BJ (cell line): ENCODE data around the gene MEF2C. TPM values are rescaled to one million over a fixed set of nuclear protein-coding genes. Genes with fewer than 3 reads are reported as not detected.

ENCODE experiments used
- CTCF ChIA-PET: fragments of 350-600 bp; formaldehyde crosslinking; extraction: SDS; loops from one replicate; lab custom pipeline; 2021; ENCODE audit warnings: antibody characterized with exemption, inconsistent platforms; lab: Yijun Ruan, JAX
- POLR2A ChIA-PET: fragments of 300-600 bp; sonication (Branson Sonifier 250); formaldehyde crosslinking; extraction: SDS; loops from one replicate; lab custom pipeline; 2021; ENCODE audit warnings: antibody characterized with exemption; lab: Charles Lee
- DNase-seq: peaks from one replicate; pipeline ENCODE4 v3.0.0-alpha.2; 2011; ENCODE audit warnings: low read depth
- H3K27me3 ChIP-seq: 2 replicates; pipeline ENCODE4 v1.6.0; 2011; ENCODE audit warnings: low read length; ENCODE audit not compliant: control insufficient read depth, insufficient read depth
- H3K36me3 ChIP-seq: 2 replicates; pipeline ENCODE4 v1.5.1; 2011; ENCODE audit warnings: low read length; ENCODE audit not compliant: control insufficient read depth, insufficient read depth
- H3K4me3 ChIP-seq: 2 replicates; pipeline ENCODE4 v1.5.1; 2011; ENCODE audit warnings: low read depth, mild to moderate bottlenecking, control low read depth, low read length
- CTCF ChIP-seq: IDR thresholded peaks from 2 replicates; pipeline ENCODE4 v1.5.1; 2011; ENCODE audit warnings: low read depth, mild to moderate bottlenecking, control low read depth, inconsistent platforms, low read length, moderate library complexity; ENCODE audit not compliant: insufficient read depth
- polyA plus RNA-seq: library from polyadenylated mRNA; depleted of rRNA; stranded (reverse); fragments of >200 nt; gene quantifications from 2 replicates; pipeline ENCODE4 v1.2.3, GENCODE V29; 2011

Gene MEF2C
- polyA plus RNA-seq, 1 experiment, result 1.6 TPM

- ChIA-PET POLR2A (no interaction called here), CTCF (no interaction called here)
- no peak for DNase-seq
- Histone ChIP-seq H3K27me3 (no peaks in the 10 kb centered on the region), H3K36me3 (no peaks in the 10 kb centered on the region), H3K4me3 (no peak overlapping the region)
- TF ChIP-seq CTCF, result no peak
Measured at GRCh38 chr5:88716101-88716500, 166.9 kb downstream of the MEF2C start.

GRCh38 chr5:88715503-88715902 is 167.5 kb downstream of the MEF2C start:
- Histone ChIP-seq H3K4me3 (no peak overlapping the region), H3K36me3 (no peaks in the 10 kb centered on the region), H3K27me3 (no peaks in the 10 kb centered on the region)
- ChIA-PET CTCF (interaction anchor here (0.8 kb wide), 1 partner anchor 13 kb away, joined by 3 read pairs; no protein-coding TSS in a partner anchor), POLR2A (no interaction called here)
- TF ChIP-seq CTCF, result no peak
- no peak for DNase-seq

- Histone ChIP-seq H3K27me3 (no peaks in the 10 kb centered on the region), H3K36me3 (no peaks in the 10 kb centered on the region), H3K4me3 (no peak overlapping the region)
- TF ChIP-seq CTCF, result no peak
- ChIA-PET POLR2A (no interaction called here), CTCF (interaction anchor here (0.7 to 1.3 kb wide), 2 partner anchors 22 to 940 kb away, joined by 3 to 4 read pairs; no protein-coding TSS in a partner anchor)
- no peak for DNase-seq
Measured at GRCh38 chr5:88713818-88714217, 169.2 kb downstream of the MEF2C start.

- CTCF ChIA-PET, result interaction anchor here (1.0 to 1.1 kb wide), 3 partner anchors 8 to 18 kb away, joined by 3 read pairs; no protein-coding TSS in a partner anchor
- POLR2A ChIA-PET, result no interaction called here
- no peaks in the 10 kb centered on the region; the same call in 1 of the 2 replicates for H3K27me3 ChIP-seq
- no peak for TF ChIP-seq CTCF
- H3K36me3 ChIP-seq, result no peaks in the 10 kb centered on the region
- DNase-seq, result no peak
- H3K4me3 ChIP-seq, result no peak overlapping the region
Measured at GRCh38 chr5:88708682-88709398, 174.1 kb downstream of the MEF2C start.

GRCh38 chr5:88708021-88708420 is 175.0 kb downstream of the MEF2C start:
- TF ChIP-seq CTCF, result no peak
- POLR2A ChIA-PET, result no interaction called here
- Histone ChIP-seq H3K4me3 (no peak overlapping the region), H3K27me3 (no peaks in the 10 kb centered on the region; the same call in 1 of the 2 replicates), H3K36me3 (no peaks in the 10 kb centered on the region)
- CTCF ChIA-PET, result interaction anchor here (0.9 to 1.6 kb wide), 4 partner anchors 9 to 927 kb away, joined by 3 to 5 read pairs (median 3); no protein-coding TSS in a partner anchor
- DNase-seq, result no peak
